Kidney (tissue), 14 donors: ENCODE results near the gene TSEN34. TPM values are rescaled to one million over a fixed set of nuclear protein-coding genes. Genes with fewer than 3 reads are reported as not detected.

Experiments used
- DNase-seq, 5 donors: peaks; one replicate each; pipeline ENCODE4 v3.0.0-alpha.2; 2013 to 2020
- FAIRE-seq: peaks from 2 replicates; lab custom pipeline; 2012; peaks lifted over from hg19 to GRCh38; lab: Jason Lieb, UNC
- H3K27ac ChIP-seq, 2 donors: one replicate each; pipeline ENCODE4 v1.7.0; 2013; ENCODE audit warnings: low read depth in 2 of 2, low read length in 2 of 2, inconsistent platforms in 1 of 2
- H3K27me3 ChIP-seq: one replicate; pipeline ENCODE4 v1.7.1; 2013; ENCODE audit warnings: low read length, inconsistent platforms; ENCODE audit not compliant: control insufficient read depth, insufficient read depth
- H3K36me3 ChIP-seq, 3 donors: one replicate each; pipeline versions ENCODE4 v1.7.0 to v1.7.1; 2013; ENCODE audit warnings: low read length in 3 of 3, control low read depth in 1 of 3, inconsistent platforms in 1 of 3; ENCODE audit not compliant: insufficient read depth in 3 of 3, control insufficient read depth in 2 of 3
- H3K4me1 ChIP-seq, 3 donors: one replicate each; pipeline versions ENCODE4 v1.7.0 to v1.7.1; 2013; ENCODE audit warnings: low read length in 3 of 3, inconsistent platforms in 1 of 3, low read depth in 1 of 3; ENCODE audit not compliant: control insufficient read depth in 2 of 3, insufficient read depth in 2 of 3
- H3K4me3 ChIP-seq, 3 donors: one replicate each; pipeline versions ENCODE4 v1.7.0 to v1.8.1; 2013; ENCODE audit warnings: low read length in 3 of 3, control low read depth in 1 of 3, inconsistent platforms in 1 of 3
- H3K9ac ChIP-seq, 3 donors: one replicate each; pipeline versions ENCODE4 v1.7.0 to v1.7.1; 2013; ENCODE audit warnings: low read length in 3 of 3, control low read depth in 1 of 3, inconsistent platforms in 1 of 3
- H3K9me3 ChIP-seq, 3 donors: one replicate each; pipeline versions ENCODE4 v1.7.0 to v1.7.1; 2013; ENCODE audit warnings: low read length in 3 of 3, control low read depth in 1 of 3, inconsistent platforms in 1 of 3; ENCODE audit not compliant: control insufficient read depth in 2 of 3, insufficient read depth in 1 of 3
- CTCF ChIP-seq: IDR thresholded peaks from 3 replicates; pipeline ENCODE4 v1.5.1; 2012; ENCODE audit warnings: mild to moderate bottlenecking, moderate library complexity, borderline replicate concordance; ENCODE audit not compliant: insufficient read depth; ENCODE audit errors: extremely low read depth
- intact Hi-C: fragments of 100-400 bp; cut with DNase I; formaldehyde crosslinking; loops from one replicate; pipeline ENCODE4 v1.11.1; 2022
- polyA plus RNA-seq: library from polyadenylated mRNA; stranded (reverse); fragments of 350-450 nt; fragmentation: Illumina TruSeq; extraction: RNeasy Lipid Tissue Mini Kit (QIAGEN cat#74804); gene quantifications from one replicate; pipeline ENCODE4 v1.2.3, GENCODE V29; 2014; ENCODE audit warnings: low read depth, low replicate concordance; ENCODE audit not compliant: insufficient read depth
- total RNA-seq: library from RNA; stranded (reverse); fragmentation: NEBNext Ultra II Directional; extraction: Animal tissue kit (Norgen Biotek cat#: 25700); gene quantifications from one replicate; pipeline ENCODE4 v1.2.1, GENCODE V29; 2021
- donor health status: control.
- donor health status: control.
- donor health status: control.
- donor health status: control.
- donor health status: control.
- donor health status: DM: yes; HTN: yes; CAD: no.
- donor health status: Normal renal cell carcinoma (clear cell type).

Gene TSEN34
- total and polyA plus RNA-seq, 2 donors from 2014 or later = 33.8 to 51.0 TPM

DNA sequence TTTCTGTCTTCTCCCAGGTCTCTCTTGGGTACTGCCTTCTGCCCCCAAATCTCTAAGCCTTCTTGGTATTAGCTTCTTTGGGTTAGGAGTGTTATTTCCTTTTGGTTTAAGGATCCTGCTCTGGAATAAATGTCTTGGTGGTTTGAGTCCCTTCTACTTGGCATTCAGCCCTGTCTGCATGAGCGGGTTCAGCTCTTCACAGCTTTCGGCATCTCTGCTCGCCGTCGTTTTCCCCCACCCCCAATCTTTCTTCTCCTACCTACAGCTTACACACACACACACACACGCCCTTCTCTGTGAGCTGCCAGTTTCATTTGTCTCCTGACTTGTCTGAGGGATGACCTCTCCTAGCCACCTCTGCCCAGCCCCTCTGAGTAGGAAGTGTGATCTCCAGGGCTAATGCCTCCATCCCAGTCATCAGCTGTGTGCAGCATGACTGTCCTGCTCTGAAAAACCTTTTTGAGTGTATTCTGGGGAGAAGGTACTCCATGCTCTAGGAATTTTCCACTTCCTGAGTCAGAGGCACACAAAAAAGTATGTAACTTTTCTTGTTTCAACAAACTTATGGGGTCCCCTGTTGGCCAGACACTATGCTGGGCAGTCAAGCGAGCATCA, 48.8 kb upstream of the TSEN34 start:
- Histone ChIP-seq H3K4me1 (peaks cover 0 to 22% (median 0%) of the 10 kb centered on the region in 3 donors), H3K4me3 (no peak overlapping the region), H3K27me3 (no peaks in the 10 kb centered on the region), H3K27ac (no peak overlapping the region), H3K9me3 (no peaks in the 10 kb centered on the region), H3K9ac (no peak overlapping the region), H3K36me3 (peaks cover 13 to 55% (median 38%) of the 10 kb centered on the region in 3 donors)
- DNase-seq = no peak
- intact Hi-C loops = no loop called here
- no peak for FAIRE-seq
- no peak for TF ChIP-seq CTCF

DNA sequence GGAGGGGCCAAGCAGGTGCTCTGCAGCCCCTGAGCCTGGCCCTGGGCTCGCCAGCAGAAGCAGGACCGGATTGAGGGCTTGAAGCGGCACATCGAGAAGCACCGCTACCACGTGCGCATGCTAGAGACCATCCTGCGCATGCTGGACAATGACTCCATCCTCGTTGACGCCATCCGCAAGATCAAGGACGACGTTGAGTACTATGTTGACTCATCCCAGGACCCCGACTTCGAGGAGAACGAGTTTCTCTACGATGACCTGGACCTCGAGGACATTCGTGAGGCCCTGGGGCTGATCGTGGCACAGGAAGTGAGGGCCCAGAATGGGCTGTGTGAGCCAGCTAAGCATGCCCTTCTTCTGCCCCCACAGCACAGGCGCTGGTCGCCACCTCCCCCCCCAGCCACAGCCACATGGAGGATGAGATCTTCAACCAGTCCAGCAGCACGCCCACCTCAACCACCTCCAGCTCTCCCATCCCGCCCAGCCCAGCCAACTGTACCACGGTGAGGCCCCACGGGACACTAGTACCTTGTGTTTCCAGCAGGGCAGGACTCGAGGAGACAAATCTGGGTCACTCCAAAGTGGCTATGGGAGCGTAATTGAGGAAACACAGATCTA, 45.5 kb upstream of the TSEN34 start:
- no peak for FAIRE-seq
- no peak for TF ChIP-seq CTCF
- intact Hi-C loops = no loop called here
- no peak for DNase-seq
- Histone ChIP-seq H3K9me3 (no peaks in the 10 kb centered on the region), H3K9ac (no peak overlapping the region), H3K4me1 (peaks cover 0 to 4% (median 0%) of the 10 kb centered on the region in 3 donors), H3K27me3 (no peaks in the 10 kb centered on the region), H3K36me3 (peaks cover 15 to 58% (median 52%) of the 10 kb centered on the region in 3 donors), H3K27ac (no peak overlapping the region), H3K4me3 (no peak overlapping the region)

- H3K36me3 ChIP-seq = peaks cover 14 to 65% (median 57%) of the 10 kb centered on the region in 3 donors
- no peak overlapping the region for H3K9ac ChIP-seq
- TF ChIP-seq CTCF = no peak
- H3K4me1 ChIP-seq = no peaks in the 10 kb centered on the region
- no peak overlapping the region for H3K4me3 ChIP-seq
- H3K27ac ChIP-seq = no peak overlapping the region
- intact Hi-C loops = no loop called here
- FAIRE-seq (no peak), DNase-seq (peak in 4 of 5 donors; percentile 33 to 92 (median 64))
- no peaks in the 10 kb centered on the region for H3K27me3 ChIP-seq
- H3K9me3 ChIP-seq = no peaks in the 10 kb centered on the region
These were observed 43.4 kb upstream of the TSEN34 start for GRCh38 chr19:54147676-54148075.
